GM12873 (cell line): ENCODE data around the gene C16orf46.

Experiments used
- CTCF ChIP-seq: IDR thresholded peaks from 2 replicates; pipeline ENCODE4 v1.5.1; 2012; ENCODE audit warnings: low read depth, mild to moderate bottlenecking, moderate library complexity, low read length, control low read depth; ENCODE audit not compliant: insufficient read depth; ENCODE audit errors: missing control alignments

C16orf46 gene

DNA sequence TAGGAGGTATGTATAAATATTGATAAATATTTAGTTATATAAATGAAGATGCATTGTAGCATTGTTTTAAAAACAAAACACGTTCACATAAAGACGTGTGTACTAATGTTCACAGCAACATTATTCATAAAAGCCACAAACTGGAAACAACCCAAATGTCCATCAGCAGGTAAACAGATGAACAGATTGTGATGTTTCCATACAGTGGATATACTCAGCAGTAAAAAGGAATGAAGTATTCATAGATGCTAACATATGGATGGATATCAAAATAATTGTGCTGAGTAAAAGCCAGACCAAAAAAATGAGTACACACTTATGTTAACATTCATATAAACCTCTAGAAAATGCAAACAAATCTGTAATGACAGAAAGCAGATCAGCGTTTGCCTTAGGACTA, 64.1 kb downstream of the C16orf46 start:
- TF ChIP-seq CTCF, result no peak
